CD14-positive monocyte (primary cell): ENCODE measurements around the gene TMED8. TPM values are rescaled to one million over a fixed set of nuclear protein-coding genes. Genes with fewer than 3 reads are reported as not detected.

Experiments
- DNase-seq, 3 donors: peaks; one replicate each; pipeline ENCODE4 v3.0.0-alpha.2; 2011 to 2022
- H2AFZ ChIP-seq: 2 replicates; pipeline ENCODE4 v1.6.0; 2012; ENCODE audit warnings: mild to moderate bottlenecking, low read depth, low read length, inconsistent platforms; ENCODE audit not compliant: insufficient read depth, poor library complexity, severe bottlenecking
- H3K27ac ChIP-seq, 2 donors: 1 replicate in 1 of 2; 2 replicates in 1 of 2; pipeline ENCODE4 v1.5.1; 2012 to 2013; ENCODE audit warnings: low read length in 2 of 2, control low read depth in 1 of 2, inconsistent platforms in 1 of 2, low read depth in 1 of 2, mild to moderate bottlenecking in 1 of 2
- H3K27me3 ChIP-seq, 2 donors: one replicate each; pipeline versions ENCODE4 v1.6.0 to v1.6.1; 2011 to 2013; ENCODE audit warnings: low read length in 2 of 2; ENCODE audit not compliant: control insufficient read depth in 2 of 2, insufficient read depth in 2 of 2
- H3K36me3 ChIP-seq, 2 donors: replicated peaks in 1 of 2; 1 replicate in 1 of 2; 2 replicates in 1 of 2; pipeline versions ENCODE4 v1.5.1 to v1.6.1; 2012 to 2013; ENCODE audit warnings: low read length in 2 of 2, control low read depth in 1 of 2, inconsistent platforms in 1 of 2, mild to moderate bottlenecking in 1 of 2; ENCODE audit not compliant: insufficient read depth in 2 of 2, control insufficient read depth in 1 of 2
- H3K4me1 ChIP-seq, 2 donors: 1 replicate in 1 of 2; 2 replicates in 1 of 2; pipeline versions ENCODE4 v1.5.1 to v1.6.1; 2012 to 2013; ENCODE audit warnings: low read length in 2 of 2, control low read depth in 1 of 2, inconsistent platforms in 1 of 2, mild to moderate bottlenecking in 1 of 2, moderate library complexity in 1 of 2; ENCODE audit not compliant: insufficient read depth in 2 of 2, control insufficient read depth in 1 of 2
- H3K4me2 ChIP-seq: replicated peaks from 2 replicates; pipeline ENCODE3; 2012; ENCODE audit warnings: low read length, moderate library complexity, mild to moderate bottlenecking; ENCODE audit not compliant: poor library complexity, severe bottlenecking; ENCODE audit errors: extremely low read depth
- H3K4me3 ChIP-seq, 3 experiments: fragments of 200-600 bp in 1 of 3; sonication (generic) in 1 of 3; replicated peaks in 1 of 3; 1 replicate in 2 of 3; 2 replicates in 1 of 3; pipeline ENCODE4 v1.5.1; 2011 to 2013; ENCODE audit warnings: low read length in 3 of 3, mild to moderate bottlenecking in 3 of 3, control low read depth in 2 of 3, low read depth in 2 of 3, inconsistent platforms in 1 of 3, moderate library complexity in 1 of 3
- H3K79me2 ChIP-seq: 2 replicates; pipeline ENCODE4 v1.6.0; 2012; ENCODE audit warnings: mild to moderate bottlenecking, control low read depth, inconsistent platforms, low read length, moderate library complexity; ENCODE audit not compliant: insufficient read depth
- H3K9ac ChIP-seq: 2 replicates; pipeline ENCODE4 v1.6.0; 2017; ENCODE audit warnings: low read length, mild to moderate bottlenecking; ENCODE audit not compliant: insufficient read depth, poor library complexity, severe bottlenecking
- H3K9me3 ChIP-seq, 2 donors: replicated peaks in 1 of 2; 1 replicate in 1 of 2; 2 replicates in 1 of 2; pipeline versions ENCODE4 v1.5.1 to v1.6.1; 2012 to 2013; ENCODE audit warnings: low read length in 2 of 2, control low read depth in 1 of 2; ENCODE audit not compliant: control insufficient read depth in 1 of 2, insufficient read depth in 1 of 2
- H4K20me1 ChIP-seq: 2 replicates; pipeline ENCODE4 v1.6.0; 2012; ENCODE audit warnings: mild to moderate bottlenecking, low read length, control low read depth, moderate library complexity; ENCODE audit not compliant: insufficient read depth
- H3K27ac Mint-ChIP-seq, 7 donors: one replicate each; pipeline ENCODE4 v1.8.0; 2020; ENCODE audit warnings: mild to moderate bottlenecking in 7 of 7, mixed read lengths in 7 of 7, moderate library complexity in 6 of 7, inconsistent platforms in 2 of 7
- H3K27me3 Mint-ChIP-seq, 3 donors: one replicate each; pipeline ENCODE4 v1.8.0; 2021 to 2022; ENCODE audit warnings: low read depth in 3 of 3, mild to moderate bottlenecking in 3 of 3, mixed read lengths in 3 of 3, moderate library complexity in 3 of 3, inconsistent platforms in 1 of 3
- H3K36me3 Mint-ChIP-seq, 2 donors: one replicate each; pipeline ENCODE4 v1.8.0; 2020; ENCODE audit warnings: mixed read lengths in 2 of 2, inconsistent platforms in 1 of 2, mild to moderate bottlenecking in 1 of 2
- H3K4me1 Mint-ChIP-seq: one replicate; pipeline ENCODE4 v1.8.0; 2020; ENCODE audit warnings: mild to moderate bottlenecking, mixed read lengths
- H3K4me3 Mint-ChIP-seq, 2 donors: one replicate each; pipeline ENCODE4 v1.8.0; 2020; ENCODE audit warnings: mild to moderate bottlenecking in 2 of 2, mixed read lengths in 2 of 2, moderate library complexity in 1 of 2
- H3K9me3 Mint-ChIP-seq, 7 donors: one replicate each; pipeline ENCODE4 v1.8.0; 2020 to 2022; ENCODE audit warnings: mixed read lengths in 7 of 7, mild to moderate bottlenecking in 6 of 7, moderate library complexity in 6 of 7, inconsistent platforms in 2 of 7
- CTCF ChIP-seq: fragments of 200-600 bp; IDR thresholded peaks from one replicate; pipeline ENCODE4 v1.8.0; 2022; ENCODE audit warnings: antibody characterized with exemption, mild to moderate bottlenecking
- WGBS: methylation state at CpG from one replicate; pipeline ENCODE4 v1.1.5; 2013; ENCODE audit warnings: missing lambda C conversion rate; ENCODE audit not compliant: insufficient coverage; 5-methylcytosine and 5-hydroxymethylcytosine counted together
- intact Hi-C, 2 donors: fragments of 100-400 bp; cut with micrococcal nuclease; formaldehyde crosslinking; loops; one replicate each; pipeline versions ENCODE4 v1.15.0 to v1.15.1; 2023
- polyA plus RNA-seq, 3 donors: library from polyadenylated mRNA; depleted of rRNA in 1 of 3; unstranded in 2 of 3; stranded (reverse) in 1 of 3; fragments of 300-500 nt in 2 of 3; fragments of >200 nt in 1 of 3; fragmentation: Illumina TruSeq in 2 of 3; gene quantifications; 1 replicate in 2 of 3; 2 replicates in 1 of 3; pipeline ENCODE4 v1.2.3, GENCODE V29; 2012 to 2021

Gene TMED8
- polyA plus RNA-seq, 3 donors: 5.4 to 6.2 (median 6.1) TPM

DNA sequence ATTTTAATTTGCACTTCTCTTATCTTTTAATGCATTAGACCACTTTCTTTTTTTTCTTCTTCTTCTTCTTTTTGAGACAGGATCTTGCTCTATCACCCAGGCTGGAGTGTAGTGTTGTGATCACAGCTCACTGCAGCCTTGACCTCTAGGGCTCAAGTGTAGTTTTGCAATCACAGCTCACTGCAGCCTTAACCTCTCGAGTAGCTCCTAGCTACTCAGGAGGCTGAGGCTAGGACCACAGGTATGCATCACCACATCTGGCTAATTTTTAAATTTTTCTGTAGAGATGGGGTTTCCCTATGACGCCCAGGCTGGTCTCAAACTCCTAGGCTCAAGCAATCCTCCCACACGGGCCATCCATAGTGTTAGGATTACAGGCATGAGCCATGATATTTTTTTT, 12.7 kb downstream of the TMED8 start:
- Histone ChIP-seq H3K27me3 (no peaks in the 10 kb centered on the region), H2AFZ (no peak overlapping the region), H3K9ac (no peak overlapping the region), H3K79me2 (peaks cover 93% of the 10 kb centered on the region), H4K20me1 (no peaks in the 10 kb centered on the region), H3K27ac (no peak overlapping the region), H3K4me2 (no peak overlapping the region), H3K4me3 (no peak overlapping the region), H3K36me3 (peaks cover 0 to 6% of the 10 kb centered on the region in 2 donors), H3K4me1 (peaks cover 5 to 6% of the 10 kb centered on the region in 2 donors), H3K9me3 (no peaks in the 10 kb centered on the region)
- TF ChIP-seq CTCF: no peak
- Mint-ChIP-seq H3K36me3 (peaks cover 6 to 16% of the 10 kb centered on the region in 2 donors), H3K4me1 (peaks cover 22% of the 10 kb centered on the region), H3K27me3 (no peaks in the 10 kb centered on the region), H3K27ac (peak overlapping the region in 3 of 7 donors; percentile 0 to 77 (median 35)), H3K4me3 (no peak overlapping the region), H3K9me3 (no peaks in the 10 kb centered on the region)
- no peak for DNase-seq
- intact Hi-C loops: no loop called here
- no CpG with 5 or more reads among the region's 3 CpGs for WGBS

DNA sequence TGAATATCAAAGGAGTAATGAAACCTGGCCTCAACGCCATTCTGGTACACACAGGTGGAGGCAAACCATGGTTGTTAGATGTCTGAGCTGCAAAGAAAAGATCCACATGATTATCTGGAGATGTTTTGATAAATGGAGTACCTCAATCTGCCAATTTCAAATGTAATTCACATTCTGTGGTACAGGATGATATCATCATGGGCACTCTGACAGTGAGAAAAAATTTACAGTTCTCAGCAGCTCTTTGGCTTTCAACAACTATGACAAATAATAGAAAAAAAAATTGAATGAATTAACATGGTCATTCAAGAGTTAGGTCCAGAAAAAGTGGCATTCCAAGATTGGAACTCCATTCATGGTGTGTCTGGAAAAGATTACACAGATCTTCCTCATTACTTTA, 17.3 kb downstream of the TMED8 start:
- Histone ChIP-seq H4K20me1 (no peaks in the 10 kb centered on the region), H3K4me1 (peaks cover 5 to 6% of the 10 kb centered on the region in 2 donors), H3K4me2 (no peak overlapping the region), H3K4me3 (no peak overlapping the region), H2AFZ (no peak overlapping the region), H3K9ac (no peak overlapping the region), H3K27me3 (no peaks in the 10 kb centered on the region), H3K9me3 (no peaks in the 10 kb centered on the region), H3K79me2 (peaks cover 83% of the 10 kb centered on the region), H3K36me3 (peaks cover 0 to 6% of the 10 kb centered on the region in 2 donors), H3K27ac (no peak overlapping the region)
- intact Hi-C loops: no loop called here
- TF ChIP-seq CTCF: no peak
- Mint-ChIP-seq H3K4me3 (no peak overlapping the region), H3K4me1 (peaks cover 23% of the 10 kb centered on the region), H3K9me3 (peaks cover 0 to 2% (median 0%) of the 10 kb centered on the region in 7 donors), H3K27ac (no peak overlapping the region), H3K36me3 (peaks cover 12 to 16% of the 10 kb centered on the region in 2 donors), H3K27me3 (no peaks in the 10 kb centered on the region)
- no peak for DNase-seq
- WGBS: no CpG with 5 or more reads among the region's 1 CpG
